GM06990 (cell line): ENCODE measurements around the gene CHPF2.

ENCODE experiments used
- DNase-seq: peaks from one replicate; pipeline ENCODE4 v3.0.0-alpha.2; 2011; ENCODE audit not compliant: insufficient read length; ENCODE audit errors: extremely low read depth
- H3K27me3 ChIP-seq: replicated peaks from 2 replicates; pipeline ENCODE4 v1.6.0; 2011; ENCODE audit warnings: low read length; ENCODE audit not compliant: control insufficient read depth, insufficient read depth
- H3K36me3 ChIP-seq: 2 replicates; pipeline ENCODE4 v1.5.1; 2011; ENCODE audit warnings: low read length; ENCODE audit not compliant: control insufficient read depth, insufficient read depth
- H3K4me3 ChIP-seq: replicated peaks from 2 replicates; pipeline ENCODE4 v1.5.1; 2011; ENCODE audit warnings: low read depth, mild to moderate bottlenecking, control low read depth, low read length
- TF ChIP-seq, protein P1 (sequence below): IDR thresholded peaks from 2 replicates; pipeline ENCODE4 v1.5.1; 2011; ENCODE audit warnings: low read length, control low read depth, mild to moderate bottlenecking, inconsistent platforms; ENCODE audit not compliant: insufficient read depth, poor library complexity, severe bottlenecking

Gene CHPF2

GRCh38 chr7:151272877-151273276 lies 40.6 kb downstream of the CHPF2 start:
- no peak overlapping the region for H3K4me3 ChIP-seq
- no peak for DNase-seq
- TF ChIP-seq, protein P1, sequence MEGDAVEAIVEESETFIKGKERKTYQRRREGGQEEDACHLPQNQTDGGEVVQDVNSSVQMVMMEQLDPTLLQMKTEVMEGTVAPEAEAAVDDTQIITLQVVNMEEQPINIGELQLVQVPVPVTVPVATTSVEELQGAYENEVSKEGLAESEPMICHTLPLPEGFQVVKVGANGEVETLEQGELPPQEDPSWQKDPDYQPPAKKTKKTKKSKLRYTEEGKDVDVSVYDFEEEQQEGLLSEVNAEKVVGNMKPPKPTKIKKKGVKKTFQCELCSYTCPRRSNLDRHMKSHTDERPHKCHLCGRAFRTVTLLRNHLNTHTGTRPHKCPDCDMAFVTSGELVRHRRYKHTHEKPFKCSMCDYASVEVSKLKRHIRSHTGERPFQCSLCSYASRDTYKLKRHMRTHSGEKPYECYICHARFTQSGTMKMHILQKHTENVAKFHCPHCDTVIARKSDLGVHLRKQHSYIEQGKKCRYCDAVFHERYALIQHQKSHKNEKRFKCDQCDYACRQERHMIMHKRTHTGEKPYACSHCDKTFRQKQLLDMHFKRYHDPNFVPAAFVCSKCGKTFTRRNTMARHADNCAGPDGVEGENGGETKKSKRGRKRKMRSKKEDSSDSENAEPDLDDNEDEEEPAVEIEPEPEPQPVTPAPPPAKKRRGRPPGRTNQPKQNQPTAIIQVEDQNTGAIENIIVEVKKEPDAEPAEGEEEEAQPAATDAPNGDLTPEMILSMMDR = no peak
- H3K36me3 ChIP-seq = no peaks in the 10 kb centered on the region
- peaks cover 3% of the 10 kb centered on the region for H3K27me3 ChIP-seq

DNA sequence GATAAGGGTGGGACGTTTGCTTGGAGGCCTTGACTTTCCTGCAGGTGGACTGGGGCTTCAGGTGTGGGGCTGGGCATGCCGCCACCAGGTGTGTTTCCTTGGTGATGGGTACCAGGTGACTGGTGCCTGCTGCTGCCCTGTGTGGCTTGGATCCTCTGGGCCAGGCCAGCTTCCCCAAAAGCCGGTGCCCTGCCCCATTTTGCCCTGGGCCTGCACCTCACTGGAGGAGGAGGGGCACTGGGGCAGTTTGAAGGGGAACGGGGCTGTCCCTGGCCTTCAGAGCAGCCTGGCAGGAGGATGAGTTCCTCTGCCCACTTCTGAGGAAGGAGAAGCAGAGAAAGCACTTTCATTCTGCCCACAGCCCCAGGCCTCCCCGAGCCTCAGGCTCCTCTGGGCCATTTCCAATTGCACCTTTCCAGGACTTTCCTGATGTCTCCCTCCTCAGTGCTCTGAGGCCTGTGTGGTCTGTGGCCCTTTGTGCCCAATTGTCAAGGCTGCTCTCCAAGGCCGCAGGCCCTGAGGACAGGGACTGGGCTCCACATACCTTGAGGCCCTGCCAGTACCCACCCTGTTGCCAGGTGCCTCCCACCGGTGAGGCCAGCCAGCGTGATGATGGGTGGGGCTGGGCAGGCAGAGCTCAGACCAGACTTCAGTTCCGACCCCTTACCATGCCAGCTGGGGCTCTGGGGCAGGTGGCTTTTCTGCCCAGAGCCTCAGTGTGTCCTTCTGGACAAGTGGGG lies 41.5 kb downstream of the CHPF2 start:
- H3K36me3 ChIP-seq = no peaks in the 10 kb centered on the region

GRCh38 chr7:151274396-151274795 lies 42.1 kb downstream of the CHPF2 start:
- no peaks in the 10 kb centered on the region for H3K36me3 ChIP-seq
- H3K4me3 ChIP-seq = no peak overlapping the region
- TF ChIP-seq, protein P1 = no peak
- DNase-seq = no peak
- H3K27me3 ChIP-seq = peaks cover 2% of the 10 kb centered on the region

More for the DNA sequence above, 41.5 kb downstream of the CHPF2 start:
- TF ChIP-seq, protein P1 = no peak
- DNase-seq = no peak
- Histone ChIP-seq H3K27me3 (peaks cover 3% of the 10 kb centered on the region), H3K4me3 (no peak overlapping the region)

GRCh38 chr7:151274936-151275812 lies 42.9 kb downstream of the CHPF2 start:
- no peak for DNase-seq
- TF ChIP-seq, protein P1 = no peak
- Histone ChIP-seq H3K4me3 (no peak overlapping the region), H3K36me3 (no peaks in the 10 kb centered on the region), H3K27me3 (peaks cover 2% of the 10 kb centered on the region)

DNA sequence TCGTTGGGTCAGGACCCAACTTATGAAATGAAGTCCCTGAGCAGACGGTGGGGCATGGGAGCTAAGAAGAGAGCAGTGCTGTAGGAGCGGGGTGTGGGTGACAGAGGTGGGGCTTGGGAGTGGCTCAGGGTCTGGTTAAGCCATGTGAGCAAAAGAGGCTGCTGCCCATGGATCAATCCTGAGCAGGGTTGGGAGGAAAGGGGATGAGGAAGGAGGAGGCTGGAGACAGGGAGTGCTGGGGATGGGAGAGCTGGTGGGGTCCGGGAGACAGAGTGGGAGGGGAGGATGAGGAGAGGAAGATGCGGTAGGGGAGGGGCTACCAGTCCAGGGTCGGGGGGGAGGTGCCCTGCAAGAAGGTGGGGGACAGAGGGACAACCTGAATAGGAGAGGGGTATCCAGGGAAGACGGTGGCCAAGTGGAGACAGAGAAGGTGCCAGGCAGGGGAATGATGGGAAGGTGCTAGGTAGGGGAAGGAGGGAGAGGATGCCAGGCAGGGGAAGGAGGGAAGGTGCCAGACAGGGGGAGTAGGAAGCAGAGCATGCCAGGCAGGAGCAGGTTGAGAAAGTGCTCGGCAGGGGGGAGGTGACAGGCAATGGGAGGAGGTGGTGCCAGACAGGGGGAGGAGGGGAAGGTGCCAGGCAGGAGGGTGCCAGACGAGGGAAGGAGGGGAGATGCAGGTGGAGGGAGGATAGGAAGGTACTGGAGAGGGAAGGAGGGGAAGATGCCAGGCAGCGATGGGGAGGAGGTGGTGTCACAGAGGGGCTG lies 43.7 kb downstream of the CHPF2 start:
- Histone ChIP-seq H3K4me3 (no peak overlapping the region), H3K27me3 (no peaks in the 10 kb centered on the region; the same call in none of the 2 replicates)
- TF ChIP-seq, protein P1 = no peak

More for the DNA sequence above, 43.7 kb downstream of the CHPF2 start:
- H3K36me3 ChIP-seq = no peaks in the 10 kb centered on the region
- no peak for DNase-seq
